NCI-H1048 (cell line): ENCODE data around the gene ABLIM2.
"Not testable (repeated sequence)": the region's sequence is repeated elsewhere in the genome, so short reads cannot be mapped to it uniquely, and the experiment has no call there.

Experiments
- DNase-seq: peaks from one replicate; lab custom pipeline; 2025; lab: John Stamatoyannopoulos, UW

The ABLIM2 gene

GRCh38 chr4:7956934-7957656, 201.5 kb downstream of the ABLIM2 start:
- DNase-seq = peak; percentile 78

- DNase-seq = no peak
Observed at GRCh38 chr4:7956270-7956808, 202.3 kb downstream of the ABLIM2 start.

GRCh38 chr4:7955393-7955792, 203.2 kb downstream of the ABLIM2 start:
- DNase-seq = no peak

- DNase-seq = no peak
Observed at GRCh38 chr4:7952615-7953014, 206.0 kb downstream of the ABLIM2 start.

- no peak for DNase-seq
Observed at GRCh38 chr4:7950301-7951092, 208.1 kb downstream of the ABLIM2 start.

- no peak for DNase-seq
Observed at GRCh38 chr4:7949759-7950158, 208.9 kb downstream of the ABLIM2 start.

- DNase-seq = no peak
Observed at GRCh38 chr4:7947927-7948326, 210.7 kb downstream of the ABLIM2 start.

- DNase-seq = no peak
Observed at GRCh38 chr4:7945709-7946380, 212.8 kb downstream of the ABLIM2 start.

- DNase-seq = no peak
Observed at GRCh38 chr4:7944599-7945220, 213.9 kb downstream of the ABLIM2 start.

GRCh38 chr4:7943688-7944087, 214.9 kb downstream of the ABLIM2 start:
- DNase-seq = not testable (repeated sequence)

- DNase-seq = no peak
Observed at GRCh38 chr4:7943211-7943610, 215.4 kb downstream of the ABLIM2 start.

- no peak for DNase-seq
Observed at GRCh38 chr4:7941965-7942496, 216.6 kb downstream of the ABLIM2 start.

- no peak for DNase-seq
Observed at GRCh38 chr4:7941111-7941964, 217.3 kb downstream of the ABLIM2 start.

GRCh38 chr4:7939377-7940108, 219.1 kb downstream of the ABLIM2 start, which contains the start of gene AFAP1:
TSS of gene AFAP1 (minus strand) at chr4:7939861. CDS start at chr4:7872078, 67,783 bp downstream.
- DNase-seq = peak; percentile 77

- no peak for DNase-seq
Observed at GRCh38 chr4:7938609-7939376, 219.8 kb downstream of the ABLIM2 start.

- DNase-seq = no peak
Observed at GRCh38 chr4:7938266-7938608, 220.4 kb downstream of the ABLIM2 start.

- DNase-seq = no peak
Observed at GRCh38 chr4:7937006-7937405, 221.6 kb downstream of the ABLIM2 start.

GRCh38 chr4:7933651-7934510, 224.7 kb downstream of the ABLIM2 start:
- no peak for DNase-seq
